GM12891 (cell line): Measurements from ENCODE around the gene PLPP1.

Source experiments
- POLR2A ChIP-seq: IDR thresholded peaks from 2 replicates; pipeline ENCODE4 v1.6.1; 2011; ENCODE audit warnings: low read depth, low read length, control low read depth
- POLR2AphosphoS5 ChIP-seq: IDR thresholded peaks from 2 replicates; pipeline ENCODE4 v1.6.1; 2011; ENCODE audit warnings: low read depth, low read length, control low read depth
- TAF1 ChIP-seq: IDR thresholded peaks from 2 replicates; pipeline ENCODE4 v1.6.1; 2011; ENCODE audit warnings: low read depth, low read length, control low read depth

DNA sequence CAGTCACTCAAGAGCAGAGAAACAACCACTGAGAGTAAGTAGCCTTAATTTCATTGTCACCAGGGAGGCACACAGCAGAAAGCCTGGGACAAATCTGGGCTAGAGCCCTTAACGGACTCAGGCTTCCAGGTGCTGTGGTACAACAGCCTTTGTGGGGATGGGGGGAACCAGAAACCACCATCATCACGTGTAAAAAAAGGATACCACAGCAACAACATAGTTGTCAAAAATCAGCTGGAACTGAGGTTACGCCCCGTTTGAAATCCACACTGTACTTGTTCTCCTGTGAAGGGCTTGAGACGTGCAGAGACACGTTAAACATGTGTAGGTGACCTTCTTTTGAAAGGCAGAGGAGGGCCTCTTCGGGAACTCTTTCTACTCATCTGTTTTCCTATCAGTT lies 16.6 kb upstream of the PLPP1 start:
- TF ChIP-seq TAF1 (no peak), POLR2A (no peak), POLR2AphosphoS5 (no peak)
